ENCODE data around the gene AKAP1.

Gene AKAP1

GRCh38 chr17:57135789-57136291 is 50.8 kb downstream of the AKAP1 start:
- H4K12ac ChIP-seq (ENCODE audit: low read depth, low read length) = no peak overlapping the region
- H2AK5ac ChIP-seq (ENCODE audit: low read length) = no peak overlapping the region
- H3K23ac ChIP-seq (ENCODE audit: low read length) = no peak overlapping the region
- H3K4me1 ChIP-seq (ENCODE audit: control insufficient read depth in 1 of 2, insufficient read depth in 2 of 2, low read length in 2 of 2) = peaks cover 0 to 3% of the 10 kb centered on the region in 2 experiments
- H4K91ac ChIP-seq (ENCODE audit: low read depth, low read length) = peak overlapping the region; percentile 23
- H3K4ac ChIP-seq (ENCODE audit: low read depth, low read length) = no peak overlapping the region
- no peaks in the 10 kb centered on the region for H3K36me3 ChIP-seq (ENCODE audit: control insufficient read depth in 1 of 2, insufficient read depth in 2 of 2, low read length in 2 of 2)
- no peak overlapping the region for H3K27ac ChIP-seq (ENCODE audit: low read depth, low read length)
- H3K9me3 ChIP-seq (ENCODE audit: insufficient read depth, low read depth, low read length) = no peaks in the 10 kb centered on the region
- no CpG with 5 or more reads among the region's 21 CpGs for WGBS (ENCODE audit: extremely low coverage, insufficient coverage, insufficient read length)
- H2AFZ ChIP-seq (ENCODE audit: insufficient read depth, low read length, poor library complexity) = no peak overlapping the region
- H4K8ac ChIP-seq (ENCODE audit: low read depth, low read length) = peak overlapping the region; percentile 14
- H2BK5ac ChIP-seq (ENCODE audit: low read depth, low read length, poor library complexity) = no peak overlapping the region
- H3K79me2 ChIP-seq (ENCODE audit: control insufficient read depth, insufficient read depth, low read length, poor library complexity) = no peaks in the 10 kb centered on the region
- no peak overlapping the region for H3K9ac ChIP-seq (ENCODE audit: low read length)
- H3K27me3 ChIP-seq (ENCODE audit: insufficient read depth, low read length) = no peaks in the 10 kb centered on the region
- H3K14ac ChIP-seq (ENCODE audit: low read length) = no peak overlapping the region
- no peak overlapping the region for H3K4me3 ChIP-seq (ENCODE audit: low read depth, low read length)
- H3K79me1 ChIP-seq (ENCODE audit: low read length) = no peaks in the 10 kb centered on the region
- H3K4me2 ChIP-seq (ENCODE audit: low read length) = no peak overlapping the region
- DNase-seq = no peak
- H2BK120ac ChIP-seq (ENCODE audit: insufficient read depth, low read length, poor library complexity) = no peak overlapping the region
- H2BK12ac ChIP-seq (ENCODE audit: low read length) = peak overlapping the region; percentile 29
- no peak overlapping the region for H3K18ac ChIP-seq (ENCODE audit: low read length)

GRCh38 chr17:57136355-57136754 is 51.3 kb downstream of the AKAP1 start:
- Histone ChIP-seq H3K14ac (ENCODE audit: low read length) (no peak overlapping the region), H3K27ac (ENCODE audit: low read depth, low read length) (no peak overlapping the region), H3K27me3 (ENCODE audit: insufficient read depth, low read length) (no peaks in the 10 kb centered on the region), H3K18ac (ENCODE audit: low read length) (no peak overlapping the region), H3K4me2 (ENCODE audit: low read length) (no peak overlapping the region), H2AK5ac (ENCODE audit: low read length) (no peak overlapping the region), H3K79me1 (ENCODE audit: low read length) (no peaks in the 10 kb centered on the region), H4K12ac (ENCODE audit: low read depth, low read length) (no peak overlapping the region), H2BK12ac (ENCODE audit: low read length) (no peak overlapping the region), H3K4me1 (ENCODE audit: control insufficient read depth in 1 of 2, insufficient read depth in 2 of 2, low read length in 2 of 2) (peaks cover 0 to 3% of the 10 kb centered on the region in 2 experiments), H3K79me2 (ENCODE audit: control insufficient read depth, insufficient read depth, low read length, poor library complexity) (no peaks in the 10 kb centered on the region), H3K23ac (ENCODE audit: low read length) (no peak overlapping the region), H3K9me3 (ENCODE audit: insufficient read depth, low read depth, low read length) (no peaks in the 10 kb centered on the region), H2AFZ (ENCODE audit: insufficient read depth, low read length, poor library complexity) (no peak overlapping the region), H2BK5ac (ENCODE audit: low read depth, low read length, poor library complexity) (no peak overlapping the region), H3K4ac (ENCODE audit: low read depth, low read length) (no peak overlapping the region), H4K8ac (ENCODE audit: low read depth, low read length) (no peak overlapping the region), H3K4me3 (ENCODE audit: low read depth, low read length) (no peak overlapping the region), H2BK120ac (ENCODE audit: insufficient read depth, low read length, poor library complexity) (no peak overlapping the region), H3K9ac (ENCODE audit: low read length) (no peak overlapping the region), H4K91ac (ENCODE audit: low read depth, low read length) (no peak overlapping the region), H3K36me3 (ENCODE audit: control insufficient read depth in 1 of 2, insufficient read depth in 2 of 2, low read length in 2 of 2) (no peaks in the 10 kb centered on the region)
- DNase-seq = no peak
- no CpG with 5 or more reads among the region's 13 CpGs for WGBS (ENCODE audit: extremely low coverage, insufficient coverage, insufficient read length)

- no CpG with 5 or more reads among the region's 17 CpGs for WGBS (ENCODE audit: extremely low coverage, insufficient coverage, insufficient read length)
- no peaks in the 10 kb centered on the region for H3K27me3 ChIP-seq (ENCODE audit: insufficient read depth, low read length)
- DNase-seq = no peak
- H3K23ac ChIP-seq (ENCODE audit: low read length) = no peak overlapping the region
- peaks cover 0 to 4% of the 10 kb centered on the region in 2 experiments for H3K4me1 ChIP-seq (ENCODE audit: control insufficient read depth in 1 of 2, insufficient read depth in 2 of 2, low read length in 2 of 2)
- H3K4ac ChIP-seq (ENCODE audit: low read depth, low read length) = no peak overlapping the region
- H2AK5ac ChIP-seq (ENCODE audit: low read length) = no peak overlapping the region
- H4K8ac ChIP-seq (ENCODE audit: low read depth, low read length) = no peak overlapping the region
- H3K79me2 ChIP-seq (ENCODE audit: control insufficient read depth, insufficient read depth, low read length, poor library complexity) = no peaks in the 10 kb centered on the region
- H3K14ac ChIP-seq (ENCODE audit: low read length) = peak overlapping the region; percentile 5
- no peak overlapping the region for H3K4me3 ChIP-seq (ENCODE audit: low read depth, low read length)
- H2BK12ac ChIP-seq (ENCODE audit: low read length) = no peak overlapping the region
- H3K27ac ChIP-seq (ENCODE audit: low read depth, low read length) = no peak overlapping the region
- H2BK5ac ChIP-seq (ENCODE audit: low read depth, low read length, poor library complexity) = no peak overlapping the region
- no peak overlapping the region for H2BK120ac ChIP-seq (ENCODE audit: insufficient read depth, low read length, poor library complexity)
- H4K12ac ChIP-seq (ENCODE audit: low read depth, low read length) = no peak overlapping the region
- no peak overlapping the region for H3K4me2 ChIP-seq (ENCODE audit: low read length)
- H3K18ac ChIP-seq (ENCODE audit: low read length) = no peak overlapping the region
- H3K79me1 ChIP-seq (ENCODE audit: low read length) = no peaks in the 10 kb centered on the region
- H3K9ac ChIP-seq (ENCODE audit: low read length) = no peak overlapping the region
- no peaks in the 10 kb centered on the region for H3K9me3 ChIP-seq (ENCODE audit: insufficient read depth, low read depth, low read length)
- no peak overlapping the region for H4K91ac ChIP-seq (ENCODE audit: low read depth, low read length)
- no peaks in the 10 kb centered on the region for H3K36me3 ChIP-seq (ENCODE audit: control insufficient read depth in 1 of 2, insufficient read depth in 2 of 2, low read length in 2 of 2)
- H2AFZ ChIP-seq (ENCODE audit: insufficient read depth, low read length, poor library complexity) = no peak overlapping the region
Observed at GRCh38 chr17:57138030-57138911, 53.2 kb downstream of the AKAP1 start.

- Histone ChIP-seq H3K9me3 (ENCODE audit: insufficient read depth, low read depth, low read length) (no peaks in the 10 kb centered on the region), H3K79me1 (ENCODE audit: low read length) (peaks cover 2% of the 10 kb centered on the region), H4K8ac (ENCODE audit: low read depth, low read length) (no peak overlapping the region), H3K4me1 (ENCODE audit: control insufficient read depth in 1 of 2, insufficient read depth in 2 of 2, low read length in 2 of 2) (peaks cover 0 to 4% of the 10 kb centered on the region in 2 experiments), H3K14ac (ENCODE audit: low read length) (no peak overlapping the region), H2AFZ (ENCODE audit: insufficient read depth, low read length, poor library complexity) (no peak overlapping the region), H2BK120ac (ENCODE audit: insufficient read depth, low read length, poor library complexity) (no peak overlapping the region), H2BK12ac (ENCODE audit: low read length) (no peak overlapping the region), H2BK5ac (ENCODE audit: low read depth, low read length, poor library complexity) (no peak overlapping the region), H3K36me3 (ENCODE audit: control insufficient read depth in 1 of 2, insufficient read depth in 2 of 2, low read length in 2 of 2) (no peaks in the 10 kb centered on the region), H3K79me2 (ENCODE audit: control insufficient read depth, insufficient read depth, low read length, poor library complexity) (no peaks in the 10 kb centered on the region), H3K23ac (ENCODE audit: low read length) (no peak overlapping the region), H4K91ac (ENCODE audit: low read depth, low read length) (no peak overlapping the region), H3K27me3 (ENCODE audit: insufficient read depth, low read length) (no peaks in the 10 kb centered on the region), H3K4me2 (ENCODE audit: low read length) (no peak overlapping the region), H3K27ac (ENCODE audit: low read depth, low read length) (no peak overlapping the region), H3K18ac (ENCODE audit: low read length) (no peak overlapping the region), H3K4me3 (ENCODE audit: low read depth, low read length) (no peak overlapping the region), H3K9ac (ENCODE audit: low read length) (no peak overlapping the region), H4K12ac (ENCODE audit: low read depth, low read length) (no peak overlapping the region), H3K4ac (ENCODE audit: low read depth, low read length) (no peak overlapping the region), H2AK5ac (ENCODE audit: low read length) (no peak overlapping the region)
- WGBS (ENCODE audit: extremely low coverage, insufficient coverage, insufficient read length) = no CpG with 5 or more reads among the region's 6 CpGs
- DNase-seq = no peak
Observed at GRCh38 chr17:57138956-57139576, 54.0 kb downstream of the AKAP1 start.

All from trophoblast cell (in vitro differentiated cells and primary cell).